A673 (cell line): ENCODE results near the gene ATP6V1C2. TPM values are rescaled to one million over a fixed set of nuclear protein-coding genes. Genes with fewer than 3 reads are reported as not detected.

ENCODE experiments used
- BruUV-seq: library from RNA; stranded (reverse); fragments of 400-500 nt; replicated peaks from 2 replicates; lab custom pipeline; 2021; lab: Mats Ljungman, UMichigan
- CTCF ChIA-PET: fragments of 300-600 bp; sonication (Branson Sonifier 250); formaldehyde crosslinking; loops from one replicate; lab custom pipeline; 2022; ENCODE audit warnings: antibody characterized with exemption; lab: Charles Lee
- POLR2A ChIA-PET: fragments of 300-600 bp; sonication (Branson Sonifier 250); formaldehyde crosslinking; loops from one replicate; lab custom pipeline; 2022; ENCODE audit warnings: antibody characterized with exemption; ENCODE audit not compliant: low non-redundant PET; lab: Charles Lee
- DNase-seq: peaks from one replicate; pipeline ENCODE4 v3.0.0-alpha.2; 2015; ENCODE audit warnings: low spot score
- H3K27ac ChIP-seq: fragments of 200-600 bp; sonication (generic); 2 replicates; pipeline ENCODE4 v1.5.1; 2016; ENCODE audit warnings: mixed run types, low read depth, mild to moderate bottlenecking, mixed read lengths, antibody characterized with exemption, low read length; ENCODE audit not compliant: poor library complexity, severe bottlenecking
- H3K27me3 ChIP-seq: fragments of 200-600 bp; sonication (generic); replicated peaks from 2 replicates; pipeline ENCODE4 v1.6.1; 2017; ENCODE audit warnings: mixed run types, low read depth, mild to moderate bottlenecking, mixed read lengths, antibody characterized with exemption, low read length; ENCODE audit not compliant: insufficient read depth, poor library complexity
- H3K36me3 ChIP-seq: fragments of 200-600 bp; sonication (generic); 2 replicates; pipeline ENCODE4 v1.6.1; 2016; ENCODE audit warnings: mixed run types, mild to moderate bottlenecking, mixed read lengths, antibody characterized with exemption, low read length; ENCODE audit not compliant: insufficient read depth, poor library complexity, severe bottlenecking
- H3K4me1 ChIP-seq: fragments of 200-600 bp; sonication (generic); 2 replicates; pipeline ENCODE4 v1.6.1; 2017; ENCODE audit warnings: mixed run types, mild to moderate bottlenecking, mixed read lengths, antibody characterized with exemption, low read length; ENCODE audit not compliant: insufficient read depth, poor library complexity, severe bottlenecking
- H3K4me3 ChIP-seq: fragments of 200-600 bp; sonication (generic); 2 replicates; pipeline ENCODE4 v1.5.1; 2016; ENCODE audit warnings: low read depth, mixed run types, mild to moderate bottlenecking, mixed read lengths, low read length; ENCODE audit not compliant: poor library complexity, severe bottlenecking
- H3K9me3 ChIP-seq: fragments of 200-600 bp; sonication (generic); 2 replicates; pipeline ENCODE4 v1.6.1; 2016; ENCODE audit warnings: mixed run types, low read depth, mild to moderate bottlenecking, mixed read lengths, antibody characterized with exemption, low read length; ENCODE audit not compliant: poor library complexity, severe bottlenecking
- CTCF ChIP-seq: fragments of 300-800, 200-600 bp; sonication (generic); conservative IDR thresholded peaks from 2 replicates; pipeline ENCODE4 v1.5.1; 2017; ENCODE audit warnings: low read depth, mild to moderate bottlenecking, antibody characterized with exemption, low read length, moderate library complexity, mixed read lengths
- EZH2 ChIP-seq: fragments of 200-600 bp; sonication (generic); IDR thresholded peaks from 2 replicates; pipeline ENCODE4 v1.6.1; 2017; ENCODE audit warnings: borderline replicate concordance, low read depth, mild to moderate bottlenecking, mixed read lengths, antibody characterized with exemption, low read length; ENCODE audit not compliant: poor library complexity, severe bottlenecking
- intact Hi-C: fragments of 100-400 bp; cut with micrococcal nuclease; formaldehyde crosslinking; loops from one replicate; pipeline ENCODE4 v1.10.0; 2022; ENCODE audit not compliant: unreplicated experiment
- total RNA-seq: library from RNA; stranded (reverse); gene quantifications from 2 replicates; pipeline ENCODE4 v1.2.3, GENCODE V29; 2021

ATP6V1C2 gene
- total RNA-seq, 1 experiment from 2014 or later, result not detected

GRCh38 chr2:10820978-10821695 lies 99.7 kb downstream of the ATP6V1C2 start:
- Histone ChIP-seq H3K9me3 (no peaks in the 10 kb centered on the region), H3K4me1 (no peaks in the 10 kb centered on the region), H3K27ac (no peak overlapping the region), H3K4me3 (no peak overlapping the region), H3K36me3 (no peaks in the 10 kb centered on the region), H3K27me3 (peaks cover 3% of the 10 kb centered on the region)
- ChIA-PET POLR2A (no interaction called here), CTCF (interaction anchor here (0.6 kb wide), 1 partner anchor 12 kb away, joined by 8 read pairs; no protein-coding TSS in a partner anchor)
- TF ChIP-seq EZH2 (no peak), CTCF (no peak)
- intact Hi-C loops, result no loop called here
- no peak for DNase-seq
- BruUV-seq, result no TSS peak

GRCh38 chr2:10824191-10824590 lies 102.8 kb downstream of the ATP6V1C2 start:
- intact Hi-C loops, result no loop called here
- no TSS peak for BruUV-seq
- POLR2A ChIA-PET, result no interaction called here
- no peak overlapping the region for H3K27ac ChIP-seq
- H3K4me1 ChIP-seq, result no peaks in the 10 kb centered on the region
- DNase-seq, result no peak
- CTCF ChIA-PET, result no interaction called here
- peaks cover 3% of the 10 kb centered on the region for H3K27me3 ChIP-seq
- TF ChIP-seq EZH2 (no peak), CTCF (no peak)
- no peaks in the 10 kb centered on the region for H3K9me3 ChIP-seq
- H3K36me3 ChIP-seq, result no peaks in the 10 kb centered on the region
- H3K4me3 ChIP-seq, result no peak overlapping the region

- no peak for DNase-seq
- no peaks in the 10 kb centered on the region for H3K4me1 ChIP-seq
- H3K9me3 ChIP-seq, result no peaks in the 10 kb centered on the region
- H3K27me3 ChIP-seq, result peaks cover 3% of the 10 kb centered on the region
- TF ChIP-seq EZH2 (no peak), CTCF (no peak)
- POLR2A ChIA-PET, result no interaction called here
- intact Hi-C loops, result no loop called here
- BruUV-seq, result no TSS peak
- no peaks in the 10 kb centered on the region for H3K36me3 ChIP-seq
- CTCF ChIA-PET, result no interaction called here
- no peak overlapping the region for H3K4me3 ChIP-seq
- no peak overlapping the region for H3K27ac ChIP-seq
Measured at GRCh38 chr2:10826026-10826425, 104.6 kb downstream of the ATP6V1C2 start.
